Loucy (cell line): ENCODE data around the gene HAVCR2.

ENCODE experiments used
- EZH2phosphoT487 ChIP-seq: fragments of 200-600 bp; IDR thresholded peaks from 2 replicates; pipeline ENCODE4 v1.6.1; 2018; ENCODE audit warnings: antibody characterized with exemption, mild to moderate bottlenecking, moderate library complexity, borderline replicate concordance
- TF ChIP-seq, protein P1 (sequence below): fragments of 200-600 bp; sonication (generic); conservative IDR thresholded peaks from 2 replicates; pipeline ENCODE4 v1.5.1; 2014; ENCODE audit warnings: mild to moderate bottlenecking, antibody characterized with exemption, low read length

DNA sequence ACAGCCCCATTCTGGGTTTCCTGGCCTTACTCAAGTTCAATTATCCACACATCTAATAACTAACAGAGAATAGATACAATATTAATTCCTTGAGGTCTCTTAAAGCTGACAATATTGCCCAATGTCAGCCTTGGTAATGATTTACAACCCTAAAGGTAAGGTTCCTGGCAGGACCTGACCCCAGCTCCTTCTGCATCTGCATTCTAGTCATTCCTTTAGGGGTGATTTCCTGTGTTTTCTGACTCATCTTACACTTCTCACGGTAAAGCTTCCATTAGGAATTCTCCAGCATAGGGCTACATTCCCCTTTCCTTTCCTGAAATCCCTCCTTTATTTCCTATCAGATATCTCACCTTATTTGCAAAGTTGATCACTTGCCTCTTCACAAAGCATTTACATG is 59.2 kb downstream of the HAVCR2 start:
- TF ChIP-seq, protein P1, sequence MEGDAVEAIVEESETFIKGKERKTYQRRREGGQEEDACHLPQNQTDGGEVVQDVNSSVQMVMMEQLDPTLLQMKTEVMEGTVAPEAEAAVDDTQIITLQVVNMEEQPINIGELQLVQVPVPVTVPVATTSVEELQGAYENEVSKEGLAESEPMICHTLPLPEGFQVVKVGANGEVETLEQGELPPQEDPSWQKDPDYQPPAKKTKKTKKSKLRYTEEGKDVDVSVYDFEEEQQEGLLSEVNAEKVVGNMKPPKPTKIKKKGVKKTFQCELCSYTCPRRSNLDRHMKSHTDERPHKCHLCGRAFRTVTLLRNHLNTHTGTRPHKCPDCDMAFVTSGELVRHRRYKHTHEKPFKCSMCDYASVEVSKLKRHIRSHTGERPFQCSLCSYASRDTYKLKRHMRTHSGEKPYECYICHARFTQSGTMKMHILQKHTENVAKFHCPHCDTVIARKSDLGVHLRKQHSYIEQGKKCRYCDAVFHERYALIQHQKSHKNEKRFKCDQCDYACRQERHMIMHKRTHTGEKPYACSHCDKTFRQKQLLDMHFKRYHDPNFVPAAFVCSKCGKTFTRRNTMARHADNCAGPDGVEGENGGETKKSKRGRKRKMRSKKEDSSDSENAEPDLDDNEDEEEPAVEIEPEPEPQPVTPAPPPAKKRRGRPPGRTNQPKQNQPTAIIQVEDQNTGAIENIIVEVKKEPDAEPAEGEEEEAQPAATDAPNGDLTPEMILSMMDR: no peak
- no peak for TF ChIP-seq EZH2phosphoT487
